HepG2 (cell line): ENCODE measurements around the gene RHOG. TPM values are rescaled to one million over a fixed set of nuclear protein-coding genes. Genes with fewer than 3 reads are reported as not detected.

Experiments
- ARID4A ChIP-seq: sonication (generic); formaldehyde crosslinking; IDR thresholded peaks from 2 replicates; pipeline ENCODE4 v1.5.0; 2020; ENCODE audit warnings: mild to moderate bottlenecking, missing genetic modification reagents, borderline replicate concordance
- ATF5 ChIP-seq: sonication (generic); formaldehyde crosslinking; IDR thresholded peaks from 2 replicates; pipeline ENCODE4 v1.4.0; 2020; ENCODE audit warnings: mild to moderate bottlenecking, low read depth, missing genetic modification reagents
- GLMP ChIP-seq: sonication (generic); formaldehyde crosslinking; IDR thresholded peaks from 2 replicates; pipeline ENCODE4 v1.9.0; 2021; ENCODE audit warnings: missing genetic modification reagents, mild to moderate bottlenecking, borderline replicate concordance
- HOXA3 ChIP-seq: sonication (generic); formaldehyde crosslinking; IDR thresholded peaks from 2 replicates; pipeline ENCODE4 v1.5.0; 2020; ENCODE audit warnings: missing genetic modification reagents
- MEIS1 ChIP-seq: sonication (generic); formaldehyde crosslinking; IDR thresholded peaks from 2 replicates; pipeline ENCODE4 v1.9.0; 2021; ENCODE audit warnings: mild to moderate bottlenecking, missing genetic modification reagents, moderate library complexity, borderline replicate concordance
- SMYD3 ChIP-seq: sonication (generic); formaldehyde crosslinking; IDR thresholded peaks from 2 replicates; pipeline ENCODE4 v1.8.1; 2023; ENCODE audit warnings: mild to moderate bottlenecking, missing genetic modification reagents
- ZBED4 ChIP-seq: sonication (generic); formaldehyde crosslinking; IDR thresholded peaks from 2 replicates; pipeline ENCODE4 v1.4.0; 2020; ENCODE audit warnings: missing genetic modification reagents, borderline replicate concordance
- ZFP1 ChIP-seq: IDR thresholded peaks from 2 replicates; pipeline ENCODE4 v1.6.1; 2016
- ZFP36L1 ChIP-seq: sonication (generic); formaldehyde crosslinking; IDR thresholded peaks from 2 replicates; pipeline ENCODE4 v1.8.0; 2022; ENCODE audit warnings: mild to moderate bottlenecking, missing genetic modification reagents, moderate library complexity
- ZSCAN29 ChIP-seq: sonication (generic); formaldehyde crosslinking; conservative IDR thresholded peaks from 2 replicates; pipeline ENCODE4 v1.4.0; 2020; ENCODE audit warnings: mild to moderate bottlenecking, missing genetic modification reagents
- ZSCAN5A ChIP-seq: sonication (generic); formaldehyde crosslinking; IDR thresholded peaks from 2 replicates; pipeline ENCODE4 v1.8.0; 2022; ENCODE audit warnings: mild to moderate bottlenecking, missing genetic modification reagents, borderline replicate concordance
- polyA plus RNA-seq, 8 experiments: library from polyadenylated mRNA; depleted of rRNA in 3 of 8; stranded (reverse) in 7 of 8; unstranded in 1 of 8; fragments of >200 nt; fragmentation: Illumina TruSeq in 4 of 8; extraction: Trizol in 4 of 8; gene quantifications; 2 replicates each; pipeline versions ENCODE4 v1.2.1 to v1.2.3, GENCODE V29; 2011 to 2016; ENCODE audit warnings: low read depth in 4 of 8, missing spikeins in 1 of 8, mixed read lengths in 1 of 8; ENCODE audit not compliant: insufficient read depth in 1 of 8
- total RNA-seq, 5 experiments: library from RNA; depleted of rRNA; stranded (reverse); fragments of >200 nt; fragmentation: Illumina TruSeq; extraction: Trizol; gene quantifications; 2 replicates each; pipeline ENCODE4 v1.2.3, GENCODE V29; 2016; ENCODE audit warnings: low read depth in 1 of 5

Gene RHOG
- total and polyA plus RNA-seq, 2 of the 13 experiments (the other 11 are each of a cell fraction or from before 2014, with no cell fraction given): 7.7 to 23.4 TPM

GRCh38 chr11:3807909-3808860 lies 32.6 kb downstream of the RHOG start, which contains the start of gene PGAP2 (continued):
- TF ChIP-seq ZBED4 (CRISPR knock-in tag): no peak
- no peak for TF ChIP-seq MEIS1
- TF ChIP-seq GLMP (CRISPR knock-in tag): no peak
- peak; percentile 49 for TF ChIP-seq HOXA3 (CRISPR knock-in tag)
- TF ChIP-seq ZSCAN5A (CRISPR knock-in tag): no peak
- TF ChIP-seq SMYD3: no peak
- no peak for TF ChIP-seq ZFP1 (CRISPR knock-in tag)
- TF ChIP-seq ATF5 (CRISPR knock-in tag): no peak
- TF ChIP-seq ZFP36L1: no peak
- no peak for TF ChIP-seq ZSCAN29 (CRISPR knock-in tag)
- TF ChIP-seq ARID4A (CRISPR knock-in tag): no peak; the same call in 1 of the 2 replicates
